NCI-H524 treated with DMSO at 0.1 percent for 48 hours (cell line): ENCODE results near the gene ATP11A.

Experiments used
- DNase-seq: peaks from one replicate; lab custom pipeline; 2025; lab: John Stamatoyannopoulos, UW

The ATP11A gene

GRCh38 chr13:112907871-112908331 lies 218.1 kb downstream of the ATP11A start:
- DNase-seq: no peak

DNA sequence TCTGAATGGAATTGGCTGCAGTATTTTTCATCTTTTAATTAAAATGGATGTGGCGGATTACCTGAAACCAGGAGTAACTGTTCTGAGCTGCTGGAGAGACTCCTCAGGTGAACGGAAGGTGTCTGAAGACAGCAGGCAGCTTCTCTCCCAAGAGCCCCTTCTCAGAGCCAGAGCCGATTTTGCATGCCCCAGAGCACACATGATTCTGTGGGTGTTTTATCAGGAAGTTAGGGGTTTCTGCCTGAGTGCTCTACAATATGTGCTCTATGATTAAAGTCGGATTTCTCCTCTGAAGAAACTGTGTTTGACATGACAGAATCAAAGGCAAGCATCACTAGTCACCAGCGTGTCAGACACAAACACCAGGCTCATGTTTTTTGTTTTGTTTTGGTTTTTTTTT lies 218.5 kb downstream of the ATP11A start:
- no peak for DNase-seq

DNA sequence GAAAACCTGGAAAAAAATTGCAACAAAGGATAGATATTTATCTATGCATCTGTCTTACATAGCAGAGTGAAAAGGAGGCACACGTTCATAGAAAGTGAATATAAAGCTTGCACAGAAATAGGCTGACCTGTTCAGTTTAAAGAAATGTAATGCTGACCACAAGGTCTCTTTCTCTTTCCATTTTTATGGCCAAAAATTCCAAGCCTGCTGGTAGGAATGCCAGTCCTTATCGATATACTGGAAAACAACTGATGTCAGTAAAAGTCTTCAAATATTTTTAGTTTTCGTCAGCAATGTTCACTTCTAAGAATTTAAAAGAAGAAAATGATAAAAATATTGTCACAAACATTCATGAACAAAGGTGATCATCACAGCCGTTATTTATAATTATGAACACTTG lies 220.2 kb downstream of the ATP11A start:
- DNase-seq: no peak

- no peak for DNase-seq
Observed at GRCh38 chr13:112910616-112911280, 220.9 kb downstream of the ATP11A start.

GRCh38 chr13:112911285-112911701 lies 221.5 kb downstream of the ATP11A start:
- no peak for DNase-seq

GRCh38 chr13:112911883-112912282 lies 222.0 kb downstream of the ATP11A start:
- DNase-seq: no peak

- DNase-seq: no peak
Observed at GRCh38 chr13:112912726-112913440, 223.0 kb downstream of the ATP11A start.

- DNase-seq: no peak
Observed at GRCh38 chr13:112916296-112916695, 226.5 kb downstream of the ATP11A start.

DNA sequence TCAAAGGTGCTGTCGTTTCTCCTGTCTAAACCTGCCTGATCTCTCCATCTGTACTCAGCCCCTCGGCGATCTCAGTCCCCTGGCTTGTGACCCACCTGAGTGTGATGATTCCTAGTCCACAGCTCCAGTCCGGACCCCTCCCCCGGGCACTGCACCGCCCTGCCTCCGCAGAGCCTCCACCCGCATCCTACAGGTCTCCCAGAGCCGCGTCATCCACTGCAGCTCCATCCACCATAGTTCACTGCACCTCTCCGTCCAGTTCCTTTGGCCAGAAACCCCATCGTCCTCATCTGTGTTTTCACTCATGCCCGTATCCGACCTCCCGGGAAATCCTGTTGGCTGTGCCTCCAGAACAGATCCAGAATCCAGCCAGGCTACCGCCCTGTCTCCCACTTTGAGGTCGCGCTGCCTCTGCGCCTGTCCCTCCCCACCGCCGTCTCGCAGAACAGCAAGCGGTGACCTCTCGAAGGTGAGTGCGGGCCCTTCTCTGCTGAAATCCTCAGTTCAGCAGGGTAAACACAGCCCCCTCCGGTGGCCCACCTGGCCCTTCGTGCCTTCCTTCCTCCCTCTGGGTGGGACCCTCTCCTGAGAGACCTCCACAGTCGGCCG lies 227.3 kb downstream of the ATP11A start:
- DNase-seq: no peak

DNA sequence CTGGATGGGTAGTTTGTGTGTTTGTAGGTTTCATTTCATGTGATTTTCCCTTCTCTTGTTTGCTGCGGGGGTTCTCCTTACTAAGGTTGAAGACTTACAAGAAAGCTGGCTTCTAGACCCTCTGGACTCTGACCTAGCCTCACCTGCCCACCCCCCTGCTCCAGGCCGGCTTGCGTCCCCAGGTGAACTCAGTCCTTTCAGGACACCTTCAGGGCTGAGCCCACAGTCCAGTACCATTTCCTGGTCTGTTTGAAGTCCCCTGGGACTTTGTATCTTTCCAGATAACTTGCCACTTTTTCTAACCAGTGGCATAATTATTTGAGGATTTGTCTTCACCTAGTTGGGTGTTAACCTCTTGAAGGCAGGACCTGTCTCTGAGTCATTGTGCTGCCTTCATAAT lies 227.9 kb downstream of the ATP11A start:
- DNase-seq: no peak

DNA sequence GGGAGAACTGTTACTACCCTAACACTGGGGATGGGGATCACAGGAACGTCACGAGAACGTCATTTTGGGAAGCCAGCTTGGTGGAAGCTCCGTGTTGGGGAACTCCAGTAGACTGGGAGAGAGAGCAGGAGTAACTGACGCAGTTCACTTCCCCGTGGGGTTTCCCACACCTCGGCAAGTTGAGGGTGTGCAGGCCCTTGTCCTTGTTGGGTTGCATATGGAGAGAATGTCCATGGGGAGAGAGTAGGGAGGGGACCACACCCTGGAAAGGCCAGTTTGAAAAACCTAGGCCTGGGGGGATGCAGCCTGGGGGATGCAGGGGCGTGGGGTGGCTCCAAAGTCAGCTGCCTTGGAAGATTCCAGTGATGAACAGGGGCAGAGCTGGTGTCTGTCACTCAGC lies 228.4 kb downstream of the ATP11A start:
- DNase-seq: no peak

GRCh38 chr13:112918746-112919145 lies 228.9 kb downstream of the ATP11A start:
- DNase-seq: no peak

GRCh38 chr13:112923962-112924361 lies 234.1 kb downstream of the ATP11A start:
- DNase-seq: no peak

GRCh38 chr13:112924365-112924764 lies 234.5 kb downstream of the ATP11A start:
- no peak for DNase-seq

- no peak for DNase-seq
Observed at GRCh38 chr13:112926003-112926402, 236.2 kb downstream of the ATP11A start.

DNA sequence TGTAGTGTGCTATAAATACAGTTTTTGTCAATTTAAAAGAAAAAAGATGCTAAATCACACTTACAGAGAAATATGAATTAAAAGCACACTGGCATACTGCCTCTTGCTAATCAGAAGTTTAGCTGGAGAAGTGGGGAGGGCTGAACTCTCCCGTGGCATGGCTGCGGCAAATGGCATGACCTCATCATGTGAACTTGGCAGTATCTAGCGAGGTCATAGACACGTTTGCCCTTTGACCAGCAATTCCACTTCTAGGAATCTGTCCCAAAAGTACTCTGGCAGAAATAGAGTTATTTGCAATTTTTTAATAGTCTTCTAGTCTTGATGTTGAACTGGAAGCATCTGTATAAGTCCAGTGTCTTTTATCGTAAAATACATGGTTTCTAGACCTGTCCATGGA lies 237.2 kb downstream of the ATP11A start:
- no peak for DNase-seq

GRCh38 chr13:112928020-112928971 lies 238.5 kb downstream of the ATP11A start:
- no peak for DNase-seq

GRCh38 chr13:112928972-112929782 lies 239.3 kb downstream of the ATP11A start:
- no peak for DNase-seq

DNA sequence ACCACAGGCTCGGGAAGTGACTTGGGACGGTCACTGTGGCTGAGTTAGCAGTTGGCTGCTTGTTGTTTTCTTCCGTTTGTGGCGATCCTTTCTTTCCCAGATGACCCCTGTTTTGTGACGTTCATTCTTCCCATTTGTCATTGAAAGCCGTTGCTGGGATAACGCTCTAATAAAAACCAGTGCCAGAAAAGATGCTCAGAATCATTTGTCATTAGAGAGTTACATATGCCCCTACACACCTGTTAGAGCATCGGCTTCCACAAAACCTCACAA lies 239.9 kb downstream of the ATP11A start:
- DNase-seq: no peak

GRCh38 chr13:112930192-112930591 lies 240.4 kb downstream of the ATP11A start:
- DNase-seq: no peak
